A549 (cell line): ENCODE measurements around the gene TTC7B. TPM values are rescaled to one million over a fixed set of nuclear protein-coding genes. Genes with fewer than 3 reads are reported as not detected.

Source experiments
- ATAC-seq, 2 experiments: fragments of 200-7000 bp in 1 of 2; fragments of >200 bp in 1 of 2; cut with Nextera tagmentation in 1 of 2; cut with Tn5 transposase in 1 of 2; 3 replicates each; pipeline versions ENCODE4 v1.8.0 to v1.9.1; 2018 to 2020; ENCODE audit warnings: mild to moderate bottlenecking in 1 of 2, moderate library complexity in 1 of 2
- CTCF ChIA-PET: fragments of 300-600 bp; sonication (Branson Sonifier 250); formaldehyde crosslinking; extraction: SDS; loops from one replicate; lab custom pipeline; 2021; ENCODE audit warnings: antibody characterized with exemption, inconsistent platforms; lab: Yijun Ruan, JAX
- POLR2A ChIA-PET: fragments of 350-600 bp; formaldehyde crosslinking; extraction: SDS; loops from one replicate; lab custom pipeline; 2021; ENCODE audit warnings: antibody characterized with exemption, inconsistent platforms; lab: Yijun Ruan, JAX
- DNase-seq, 2 experiments: peaks; one replicate each; pipeline versions ENCODE4 v3.0.0 to v3.0.0-alpha.2; 2011 to 2016; ENCODE audit warnings: low read depth in 1 of 2, low spot score in 1 of 2
- FAIRE-seq: peaks from 2 replicates; lab custom pipeline; 2011; peaks lifted over from hg19 to GRCh38; lab: Jason Lieb, UNC
- H3K27ac ChIP-seq, 2 experiments: fragments of >200 bp; sonication (Bioruptor Twin); formaldehyde crosslinking; 3 replicates each; pipeline ENCODE4 v1.5.1; 2016 to 2017
- H3K4me1 ChIP-seq: fragments of >200 bp; sonication (Bioruptor Twin); formaldehyde crosslinking; 3 replicates; pipeline ENCODE4 v1.6.1; 2016
- H3K4me2 ChIP-seq: fragments of >200 bp; sonication (Bioruptor Twin); formaldehyde crosslinking; 3 replicates; pipeline ENCODE4 v1.6.1; 2016
- H3K4me3 ChIP-seq: fragments of >200 bp; sonication (Bioruptor Twin); formaldehyde crosslinking; 3 replicates; pipeline ENCODE4 v1.5.1; 2016
- H3K9me3 ChIP-seq: fragments of >200 bp; sonication (Bioruptor Twin); formaldehyde crosslinking; 3 replicates; pipeline ENCODE4 v1.6.1; 2016
- BHLHE40 ChIP-seq: IDR thresholded peaks from 2 replicates; pipeline ENCODE4 v1.6.1; 2012; ENCODE audit warnings: low read depth, low read length, inconsistent platforms
- EHMT2 ChIP-seq: fragments of 200-600 bp; sonication (generic); IDR thresholded peaks from 2 replicates; pipeline ENCODE4 v1.6.1; 2016; ENCODE audit warnings: antibody characterized with exemption, low read depth, mild to moderate bottlenecking, moderate library complexity
- HDAC2 ChIP-seq: fragments of 200-600 bp; sonication (generic); IDR thresholded peaks from 2 replicates; pipeline ENCODE4 v1.6.1; 2016
- HOXA7 ChIP-seq: fragments of 250-450 bp; sonication (Bioruptor Pico); IDR thresholded peaks from 2 replicates; pipeline ENCODE4 v1.5.0; 2020; ENCODE audit warnings: mild to moderate bottlenecking, moderate library complexity
- JUN ChIP-seq, 2 experiments: fragments of >200 bp; sonication (Bioruptor Twin); formaldehyde crosslinking; IDR thresholded peaks; 2 replicates in 1 of 2; 3 replicates in 1 of 2; pipeline ENCODE4 v1.6.1; 2016 to 2017
- JUNB ChIP-seq: fragments of >200 bp; sonication (Bioruptor Twin); formaldehyde crosslinking; IDR thresholded peaks from 2 replicates; pipeline ENCODE4 v1.6.1; 2016
- PHF8 ChIP-seq: fragments of 200-600 bp; sonication (generic); IDR thresholded peaks from 2 replicates; pipeline ENCODE4 v1.6.1; 2016; ENCODE audit warnings: low read depth, mild to moderate bottlenecking, antibody characterized with exemption, moderate library complexity, borderline replicate concordance
- POLR2AphosphoS2 ChIP-seq: conservative IDR thresholded peaks from 2 replicates; pipeline ENCODE4 v1.6.1; 2012; ENCODE audit warnings: low read length, improper control_type of control experiment, inconsistent platforms
- RCOR1 ChIP-seq: fragments of 150-350 bp; IDR thresholded peaks from 2 replicates; pipeline ENCODE4 v1.6.1; 2014; ENCODE audit warnings: antibody characterized with exemption, low read length, low read depth
- RNF2 ChIP-seq: fragments of 200-600 bp; sonication (generic); IDR thresholded peaks from 2 replicates; pipeline ENCODE4 v1.6.1; 2016; ENCODE audit warnings: low read depth, mild to moderate bottlenecking, antibody characterized with exemption, moderate library complexity, borderline replicate concordance
- SMC3 ChIP-seq: fragments of >200 bp; sonication (Bioruptor Twin); formaldehyde crosslinking; IDR thresholded peaks from 3 replicates; pipeline ENCODE4 v1.6.1; 2018; ENCODE audit warnings: inconsistent platforms
- TFCP2L1 ChIP-seq: fragments of 250-450 bp; sonication (Bioruptor Pico); IDR thresholded peaks from 2 replicates; pipeline ENCODE4 v1.5.0; 2021; ENCODE audit warnings: mild to moderate bottlenecking
- ZNF302 ChIP-seq: fragments of 250-450 bp; sonication (Bioruptor Pico); IDR thresholded peaks from 2 replicates; pipeline ENCODE4 v1.9.0; 2021; ENCODE audit warnings: inconsistent platforms, mild to moderate bottlenecking, moderate library complexity
- WGBS: methylation state at CpG from one replicate; pipeline ENCODE4 v1.1.6; 2017; ENCODE audit errors: missing lambda C conversion rate; 5-methylcytosine and 5-hydroxymethylcytosine counted together
- polyA plus RNA-seq, 4 experiments: library from polyadenylated mRNA; depleted of rRNA in 3 of 4; stranded (reverse); fragments of >200 nt; fragmentation: RNase III in 1 of 4; extraction: RNeasy Plus Mini Kit Qiagen cat#74134 plus additional on column Dnase treatment in 1 of 4; gene quantifications; 2 replicates in 3 of 4; 3 replicates in 1 of 4; pipeline ENCODE4 v1.2.3, GENCODE V29; 2011 to 2017
- TF ChIP-seq, protein P1 (sequence below): fragments of >200 bp; sonication (Bioruptor Twin); formaldehyde crosslinking; IDR thresholded peaks from 3 replicates; pipeline ENCODE4 v1.5.1; 2016
- TF ChIP-seq, protein P2 (sequence below): fragments of 150-350 bp; IDR thresholded peaks from 2 replicates; pipeline ENCODE4 v1.6.1; 2014; ENCODE audit warnings: low read depth, mild to moderate bottlenecking, low read length
- TF ChIP-seq, protein P3 (sequence below): fragments of 250-450 bp; sonication (Bioruptor Pico); IDR thresholded peaks from 2 replicates; pipeline ENCODE4 v1.5.0; 2020; ENCODE audit warnings: low read depth, mild to moderate bottlenecking, moderate library complexity
- TF ChIP-seq, protein P4 (sequence below): fragments of 200-600 bp; sonication (generic); IDR thresholded peaks from 2 replicates; pipeline ENCODE4 v1.6.1; 2016; ENCODE audit warnings: antibody characterized with exemption, mild to moderate bottlenecking, moderate library complexity

TTC7B gene
- polyA plus RNA-seq, 2 of the 4 experiments (the other 2 are of a cell fraction) = 16.6 to 28.0 TPM

DNA sequence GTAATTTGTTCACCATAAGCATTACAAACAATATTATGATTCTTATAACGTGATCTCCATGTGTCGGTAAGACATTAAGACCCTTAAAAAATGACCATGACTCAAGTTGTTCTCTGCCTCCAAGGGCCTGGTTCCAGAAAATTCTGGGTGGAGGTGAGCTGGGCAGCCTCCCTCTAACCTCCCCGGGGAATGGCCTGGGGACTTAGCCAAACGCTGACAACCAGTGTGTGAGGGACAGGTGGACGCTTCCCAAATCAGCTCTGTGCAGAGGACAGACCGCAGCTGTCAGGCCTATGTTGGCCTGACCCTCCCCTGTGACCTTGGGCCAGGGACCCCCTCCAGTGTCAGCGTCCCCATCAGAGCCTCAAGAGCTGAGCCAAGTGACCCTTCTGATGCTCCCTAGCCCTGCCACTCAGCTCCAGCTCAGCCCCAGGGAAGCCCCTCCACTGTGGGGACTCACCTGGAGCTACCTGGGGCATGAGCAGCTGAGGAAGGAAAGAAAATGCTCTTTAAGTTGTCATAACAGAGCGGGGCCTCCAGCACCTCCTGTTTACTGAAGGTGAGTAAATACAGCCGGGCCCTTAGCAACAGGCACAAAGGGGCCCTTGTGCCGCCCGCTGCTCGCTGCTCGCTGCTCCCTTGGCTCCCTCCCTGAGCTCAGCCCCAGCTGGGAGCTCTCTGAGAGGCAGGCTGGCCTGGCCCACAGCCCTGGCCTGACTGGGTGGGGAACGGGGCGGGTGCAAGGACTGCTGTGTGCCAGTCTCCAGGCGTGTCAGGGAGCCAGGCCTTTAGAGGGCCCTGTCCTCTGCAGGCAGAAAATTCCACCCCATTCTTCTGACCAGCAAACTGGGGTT, 302.8 kb downstream of the TTC7B start:
- FAIRE-seq (no peak), ATAC-seq (peak; percentile 32 to 79; a peak in 5 of 6 replicates), DNase-seq (peak in 1 of 2 experiments; percentile 73)
- Histone ChIP-seq H3K9me3 (no peaks in the 10 kb centered on the region), H3K4me3 (no peak overlapping the region), H3K27ac (peak overlapping the region; percentile 60 to 81; a peak in 5 of 6 replicates), H3K4me1 (peaks cover 35% of the 10 kb centered on the region), H3K4me2 (peak overlapping the region; percentile 66)
- POLR2A ChIA-PET = interaction anchor here (1.0 kb wide), 1 partner anchor 11 kb away, joined by 3 read pairs; no protein-coding TSS in a partner anchor
- 59% methylated on average over 12 of the region's 16 CpGs for WGBS
- TF ChIP-seq, protein P1, sequence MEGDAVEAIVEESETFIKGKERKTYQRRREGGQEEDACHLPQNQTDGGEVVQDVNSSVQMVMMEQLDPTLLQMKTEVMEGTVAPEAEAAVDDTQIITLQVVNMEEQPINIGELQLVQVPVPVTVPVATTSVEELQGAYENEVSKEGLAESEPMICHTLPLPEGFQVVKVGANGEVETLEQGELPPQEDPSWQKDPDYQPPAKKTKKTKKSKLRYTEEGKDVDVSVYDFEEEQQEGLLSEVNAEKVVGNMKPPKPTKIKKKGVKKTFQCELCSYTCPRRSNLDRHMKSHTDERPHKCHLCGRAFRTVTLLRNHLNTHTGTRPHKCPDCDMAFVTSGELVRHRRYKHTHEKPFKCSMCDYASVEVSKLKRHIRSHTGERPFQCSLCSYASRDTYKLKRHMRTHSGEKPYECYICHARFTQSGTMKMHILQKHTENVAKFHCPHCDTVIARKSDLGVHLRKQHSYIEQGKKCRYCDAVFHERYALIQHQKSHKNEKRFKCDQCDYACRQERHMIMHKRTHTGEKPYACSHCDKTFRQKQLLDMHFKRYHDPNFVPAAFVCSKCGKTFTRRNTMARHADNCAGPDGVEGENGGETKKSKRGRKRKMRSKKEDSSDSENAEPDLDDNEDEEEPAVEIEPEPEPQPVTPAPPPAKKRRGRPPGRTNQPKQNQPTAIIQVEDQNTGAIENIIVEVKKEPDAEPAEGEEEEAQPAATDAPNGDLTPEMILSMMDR = no peak
- TF ChIP-seq, protein P2, sequence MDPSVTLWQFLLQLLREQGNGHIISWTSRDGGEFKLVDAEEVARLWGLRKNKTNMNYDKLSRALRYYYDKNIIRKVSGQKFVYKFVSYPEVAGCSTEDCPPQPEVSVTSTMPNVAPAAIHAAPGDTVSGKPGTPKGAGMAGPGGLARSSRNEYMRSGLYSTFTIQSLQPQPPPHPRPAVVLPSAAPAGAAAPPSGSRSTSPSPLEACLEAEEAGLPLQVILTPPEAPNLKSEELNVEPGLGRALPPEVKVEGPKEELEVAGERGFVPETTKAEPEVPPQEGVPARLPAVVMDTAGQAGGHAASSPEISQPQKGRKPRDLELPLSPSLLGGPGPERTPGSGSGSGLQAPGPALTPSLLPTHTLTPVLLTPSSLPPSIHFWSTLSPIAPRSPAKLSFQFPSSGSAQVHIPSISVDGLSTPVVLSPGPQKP = no peak
- no peak for TF ChIP-seq SMC3
- no peak for TF ChIP-seq HDAC2
- TF ChIP-seq RCOR1 = no peak
- TF ChIP-seq JUN (IDR thresholded peaks at IDR 0.05) = no peak
- TF ChIP-seq, protein P3, sequence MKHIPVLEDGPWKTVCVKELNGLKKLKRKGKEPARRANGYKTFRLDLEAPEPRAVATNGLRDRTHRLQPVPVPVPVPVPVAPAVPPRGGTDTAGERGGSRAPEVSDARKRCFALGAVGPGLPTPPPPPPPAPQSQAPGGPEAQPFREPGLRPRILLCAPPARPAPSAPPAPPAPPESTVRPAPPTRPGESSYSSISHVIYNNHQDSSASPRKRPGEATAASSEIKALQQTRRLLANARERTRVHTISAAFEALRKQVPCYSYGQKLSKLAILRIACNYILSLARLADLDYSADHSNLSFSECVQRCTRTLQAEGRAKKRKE = no peak
- TF ChIP-seq PHF8 = no peak
- TF ChIP-seq, protein P4, sequence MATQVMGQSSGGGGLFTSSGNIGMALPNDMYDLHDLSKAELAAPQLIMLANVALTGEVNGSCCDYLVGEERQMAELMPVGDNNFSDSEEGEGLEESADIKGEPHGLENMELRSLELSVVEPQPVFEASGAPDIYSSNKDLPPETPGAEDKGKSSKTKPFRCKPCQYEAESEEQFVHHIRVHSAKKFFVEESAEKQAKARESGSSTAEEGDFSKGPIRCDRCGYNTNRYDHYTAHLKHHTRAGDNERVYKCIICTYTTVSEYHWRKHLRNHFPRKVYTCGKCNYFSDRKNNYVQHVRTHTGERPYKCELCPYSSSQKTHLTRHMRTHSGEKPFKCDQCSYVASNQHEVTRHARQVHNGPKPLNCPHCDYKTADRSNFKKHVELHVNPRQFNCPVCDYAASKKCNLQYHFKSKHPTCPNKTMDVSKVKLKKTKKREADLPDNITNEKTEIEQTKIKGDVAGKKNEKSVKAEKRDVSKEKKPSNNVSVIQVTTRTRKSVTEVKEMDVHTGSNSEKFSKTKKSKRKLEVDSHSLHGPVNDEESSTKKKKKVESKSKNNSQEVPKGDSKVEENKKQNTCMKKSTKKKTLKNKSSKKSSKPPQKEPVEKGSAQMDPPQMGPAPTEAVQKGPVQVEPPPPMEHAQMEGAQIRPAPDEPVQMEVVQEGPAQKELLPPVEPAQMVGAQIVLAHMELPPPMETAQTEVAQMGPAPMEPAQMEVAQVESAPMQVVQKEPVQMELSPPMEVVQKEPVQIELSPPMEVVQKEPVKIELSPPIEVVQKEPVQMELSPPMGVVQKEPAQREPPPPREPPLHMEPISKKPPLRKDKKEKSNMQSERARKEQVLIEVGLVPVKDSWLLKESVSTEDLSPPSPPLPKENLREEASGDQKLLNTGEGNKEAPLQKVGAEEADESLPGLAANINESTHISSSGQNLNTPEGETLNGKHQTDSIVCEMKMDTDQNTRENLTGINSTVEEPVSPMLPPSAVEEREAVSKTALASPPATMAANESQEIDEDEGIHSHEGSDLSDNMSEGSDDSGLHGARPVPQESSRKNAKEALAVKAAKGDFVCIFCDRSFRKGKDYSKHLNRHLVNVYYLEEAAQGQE = no peak
- no peak for TF ChIP-seq EHMT2
- TF ChIP-seq ZNF302 (CRISPR knock-in tag) = no peak
- no peak for TF ChIP-seq BHLHE40
- CTCF ChIA-PET = interaction anchor here (0.5 to 1.2 kb wide), 4 partner anchors 16 to 184 kb away, joined by 3 to 4 read pairs (median 3); no protein-coding TSS in a partner anchor

DNA sequence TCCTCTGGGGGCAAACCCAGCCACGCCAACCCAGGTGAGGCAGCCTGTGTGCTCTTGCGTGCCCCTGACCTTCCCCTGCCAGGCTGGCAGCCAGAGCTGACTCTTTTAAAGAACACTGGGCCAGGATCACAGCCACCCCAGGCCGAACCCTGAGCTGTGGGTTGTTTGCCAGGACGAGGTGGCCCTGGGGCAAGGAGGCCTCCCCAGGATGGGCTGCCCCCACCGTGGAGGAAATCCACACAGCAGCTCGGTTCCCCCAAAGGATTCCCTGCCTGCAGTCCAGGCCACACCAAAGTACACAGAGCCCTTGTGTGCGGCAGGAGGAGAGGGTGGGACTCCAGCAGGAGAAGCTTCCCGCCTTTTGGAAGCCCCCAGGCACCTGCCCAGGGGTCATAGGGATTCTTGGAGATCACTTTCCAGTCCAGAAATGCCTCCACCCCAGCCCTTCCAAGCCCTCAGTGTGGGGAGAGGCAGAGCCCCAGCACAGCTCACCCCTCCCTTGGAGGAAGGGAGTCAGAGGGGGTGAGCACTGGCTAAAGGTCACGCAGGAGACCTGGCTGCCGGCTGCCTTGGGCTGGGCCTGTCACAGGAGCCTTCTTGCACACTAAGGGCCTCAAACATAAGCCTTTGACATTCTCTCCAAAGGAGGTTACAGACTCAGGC, 303.8 kb downstream of the TTC7B start:
- FAIRE-seq = no peak
- ATAC-seq = peak; percentile 2 to 42; a peak in 3 of 6 replicates
- H3K27ac ChIP-seq = peak overlapping the region; percentile 60 to 81
- CTCF ChIA-PET = interaction anchor here (0.8 to 1.2 kb wide), 3 partner anchors 10 to 185 kb away, joined by 3 to 4 read pairs (median 3); no protein-coding TSS in a partner anchor
- DNase-seq = no peak
- peak overlapping the region; percentile 66 for H3K4me2 ChIP-seq
- no peaks in the 10 kb centered on the region for H3K9me3 ChIP-seq
- 24% methylated on average over 6 of the region's 10 CpGs for WGBS
- no peak overlapping the region for H3K4me3 ChIP-seq
- POLR2A ChIA-PET = no interaction called here
- peaks cover 35% of the 10 kb centered on the region for H3K4me1 ChIP-seq
- no peak for TF ChIP-seq JUNB
- no peak for TF ChIP-seq POLR2AphosphoS2
- no peak for TF ChIP-seq TFCP2L1
- TF ChIP-seq HOXA7 (CRISPR knock-in tag) = no peak
- TF ChIP-seq RNF2 = no peak
